ENCODE data around the gene NDEL1.

Gene NDEL1

GRCh38 chr17:8481089-8481488 is 45.4 kb downstream of the NDEL1 start:
- DNase-seq, result no peak

GRCh38 chr17:8481703-8482102 is 46.0 kb downstream of the NDEL1 start:
- DNase-seq, result no peak

GRCh38 chr17:8482546-8482945 is 46.9 kb downstream of the NDEL1 start:
- no peak for DNase-seq

- DNase-seq, result no peak
These were observed 48.8 kb downstream of the NDEL1 start for GRCh38 chr17:8484465-8484864.

GRCh38 chr17:8485491-8485890 is 49.8 kb downstream of the NDEL1 start:
- no peak for DNase-seq

- no peak for DNase-seq
These were observed 51.5 kb downstream of the NDEL1 start for GRCh38 chr17:8487130-8487645.

- DNase-seq, result no peak
These were observed 52.1 kb downstream of the NDEL1 start for GRCh38 chr17:8487743-8488142.

GRCh38 chr17:8488491-8488890 is 52.8 kb downstream of the NDEL1 start:
- DNase-seq, result no peak

- no peak for DNase-seq
These were observed 53.2 kb downstream of the NDEL1 start for GRCh38 chr17:8488901-8489300.

GRCh38 chr17:8489841-8490240 is 54.2 kb downstream of the NDEL1 start:
- DNase-seq, result no peak

- DNase-seq, result no peak
These were observed 54.8 kb downstream of the NDEL1 start for GRCh38 chr17:8490256-8491023.

GRCh38 chr17:8492121-8492520 is 56.4 kb downstream of the NDEL1 start:
- no peak for DNase-seq

- DNase-seq, result no peak
These were observed 58.3 kb downstream of the NDEL1 start for GRCh38 chr17:8494021-8494420.

- DNase-seq, result no peak
These were observed 58.9 kb downstream of the NDEL1 start for GRCh38 chr17:8494506-8495111.

GRCh38 chr17:8496081-8496480 is 60.4 kb downstream of the NDEL1 start:
- DNase-seq, result no peak

GRCh38 chr17:8499171-8499570 is 63.5 kb downstream of the NDEL1 start:
- DNase-seq, result no peak

GRCh38 chr17:8499614-8500013 is 63.9 kb downstream of the NDEL1 start:
- DNase-seq, result no peak

- no peak for DNase-seq
These were observed 64.9 kb downstream of the NDEL1 start for GRCh38 chr17:8500609-8501008.

GRCh38 chr17:8502126-8502525 is 66.4 kb downstream of the NDEL1 start:
- no peak for DNase-seq

- DNase-seq, result no peak
These were observed 67.7 kb downstream of the NDEL1 start for GRCh38 chr17:8503368-8503767.

- no peak for DNase-seq
These were observed 68.1 kb downstream of the NDEL1 start for GRCh38 chr17:8503807-8504206.

GRCh38 chr17:8504460-8505207 is 69.0 kb downstream of the NDEL1 start:
- no peak for DNase-seq

- DNase-seq, result no peak
These were observed 70.5 kb downstream of the NDEL1 start for GRCh38 chr17:8506145-8506544.

- DNase-seq, result no peak
These were observed 79.1 kb downstream of the NDEL1 start for GRCh38 chr17:8514801-8515200.
